ENCODE data around the gene ZNRF3. TPM values are rescaled to one million over a fixed set of nuclear protein-coding genes. Genes with fewer than 3 reads are reported as not detected.
"Not testable (repeated sequence)": the region's sequence is repeated elsewhere in the genome, so short reads cannot be mapped to it uniquely, and the experiment has no call there.

Gene ZNRF3
- 12.4 TPM for total RNA-seq

- peak; percentile 97 for DNase-seq
These were observed at the start of gene ZNRF3 for GRCh38 chr22:28882878-28883656. ZNRF3 (plus strand) TSS chr22:28883572; CDS start chr22:28883767, 195 bp downstream.

DNA sequence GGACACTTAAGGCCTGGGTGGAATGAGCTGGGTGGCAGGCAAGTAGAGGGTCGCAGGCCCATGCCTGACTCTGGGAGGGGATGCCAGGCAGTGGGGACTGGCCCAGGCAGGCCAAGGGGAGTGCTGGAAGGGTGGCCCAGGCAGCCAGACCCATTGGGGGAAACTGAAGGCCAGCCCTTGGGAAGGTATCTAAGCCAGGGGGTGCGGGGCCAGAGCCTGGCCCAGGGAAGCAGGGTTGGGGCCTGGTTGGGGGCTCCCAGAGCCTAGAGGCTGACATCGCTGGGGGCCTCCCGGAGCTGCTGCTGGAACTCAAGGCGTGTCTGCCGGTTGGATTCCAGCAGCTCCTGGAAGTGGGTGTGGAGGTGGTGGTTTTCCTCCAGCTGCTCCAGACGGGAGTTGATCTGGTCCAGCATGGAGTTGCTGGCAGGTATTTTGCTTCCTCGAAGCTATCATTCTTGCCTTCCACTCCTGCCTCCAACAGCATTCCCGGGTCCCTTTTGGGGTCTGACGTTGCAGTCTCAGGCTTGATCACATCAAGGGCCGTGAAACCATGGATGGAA, 47.7 kb upstream of the ZNRF3 start:
- DNase-seq, result no peak

DNA sequence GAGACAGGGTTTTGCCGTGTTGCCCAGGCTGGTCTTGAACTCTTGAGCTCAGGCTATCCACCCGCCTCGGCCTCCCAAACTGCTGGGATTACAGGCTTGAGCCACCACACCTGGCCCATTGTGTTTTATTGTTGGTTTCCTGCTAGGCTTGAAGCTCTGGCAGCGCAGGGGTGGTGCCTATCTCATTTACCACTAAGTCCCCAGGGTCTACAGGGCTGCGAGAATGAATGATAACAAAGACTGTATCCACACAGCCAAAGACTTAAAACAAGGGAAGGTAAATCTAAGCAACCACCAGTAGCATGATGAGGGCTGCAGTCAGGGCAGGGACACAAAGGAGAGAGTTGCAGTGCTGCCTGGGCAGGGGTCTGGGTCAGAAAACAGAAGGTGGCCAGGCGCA, 45.7 kb upstream of the ZNRF3 start:
- no peak for DNase-seq

- no peak for DNase-seq
These were observed 44.4 kb upstream of the ZNRF3 start for GRCh38 chr22:28838971-28839370.

DNA sequence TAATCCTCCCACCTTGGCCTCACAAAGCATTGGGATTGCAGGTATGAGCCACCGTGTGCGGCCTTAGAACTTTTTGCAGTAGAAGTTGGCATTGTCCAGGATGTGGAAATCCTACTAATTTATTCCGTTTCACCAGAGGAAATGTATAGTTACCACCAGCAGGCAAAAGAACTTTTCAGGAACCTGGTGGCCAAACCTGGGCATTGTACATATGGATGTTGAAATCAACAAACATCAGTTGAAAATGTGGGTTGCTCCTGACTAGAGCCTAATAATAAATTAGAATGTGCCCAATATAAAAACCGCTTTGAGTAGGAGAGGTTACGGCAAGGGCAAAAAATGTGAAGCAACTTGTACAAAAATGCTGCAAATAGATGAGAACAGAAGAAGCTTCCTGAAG, 42.3 kb upstream of the ZNRF3 start:
- no peak for DNase-seq

DNA sequence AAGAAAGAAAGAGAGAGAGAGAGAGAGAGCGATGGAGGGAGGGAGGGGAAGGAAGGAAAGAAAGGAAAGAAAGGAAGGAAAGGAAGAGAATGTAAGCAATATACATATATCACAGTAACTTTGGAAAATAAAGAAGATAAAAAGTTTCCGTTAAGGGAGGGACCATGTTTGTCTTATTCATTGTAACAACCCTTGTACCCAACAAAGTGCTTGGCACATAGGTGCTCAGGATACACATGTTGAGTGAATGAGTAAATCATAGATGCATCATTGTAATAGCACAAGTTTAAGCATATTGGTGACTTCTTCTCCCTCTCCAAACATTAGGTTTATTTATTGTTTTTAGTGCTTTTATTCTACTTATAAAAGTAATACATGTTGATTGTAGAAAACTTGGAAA, 39.7 kb upstream of the ZNRF3 start:
- no peak for DNase-seq

DNA sequence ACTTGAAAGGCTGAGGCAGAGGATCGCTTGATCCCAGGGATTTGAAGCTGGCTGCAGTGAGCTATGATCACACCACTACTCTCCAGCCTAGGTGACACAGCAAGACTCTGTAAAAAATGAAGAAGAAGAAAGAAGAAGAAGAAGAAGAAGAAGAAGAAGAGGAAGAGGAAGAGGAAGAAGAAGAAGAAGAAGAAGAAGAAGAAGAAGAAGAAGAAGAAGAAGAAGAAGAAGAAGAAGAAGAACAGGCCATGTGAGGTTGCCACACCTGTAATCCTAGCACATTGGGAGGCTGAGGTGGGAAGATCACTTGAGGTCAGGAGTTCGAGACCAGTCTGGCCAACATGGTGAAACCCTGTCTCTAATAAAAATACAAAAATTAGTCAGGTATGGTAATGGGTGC, 39.1 kb upstream of the ZNRF3 start:
- not testable (repeated sequence) for DNase-seq

- DNase-seq, result no peak
These were observed 36.4 kb upstream of the ZNRF3 start for GRCh38 chr22:28846994-28847393.

GRCh38 chr22:28855355-28856094, 27.8 kb upstream of the ZNRF3 start:
- peak; percentile 90 for DNase-seq

GRCh38 chr22:28856095-28856455, 27.3 kb upstream of the ZNRF3 start:
- DNase-seq, result no peak

GRCh38 chr22:28857288-28857687, 26.1 kb upstream of the ZNRF3 start:
- DNase-seq, result no peak

- DNase-seq, result no peak
These were observed 18.3 kb upstream of the ZNRF3 start for GRCh38 chr22:28864878-28865596.

DNA sequence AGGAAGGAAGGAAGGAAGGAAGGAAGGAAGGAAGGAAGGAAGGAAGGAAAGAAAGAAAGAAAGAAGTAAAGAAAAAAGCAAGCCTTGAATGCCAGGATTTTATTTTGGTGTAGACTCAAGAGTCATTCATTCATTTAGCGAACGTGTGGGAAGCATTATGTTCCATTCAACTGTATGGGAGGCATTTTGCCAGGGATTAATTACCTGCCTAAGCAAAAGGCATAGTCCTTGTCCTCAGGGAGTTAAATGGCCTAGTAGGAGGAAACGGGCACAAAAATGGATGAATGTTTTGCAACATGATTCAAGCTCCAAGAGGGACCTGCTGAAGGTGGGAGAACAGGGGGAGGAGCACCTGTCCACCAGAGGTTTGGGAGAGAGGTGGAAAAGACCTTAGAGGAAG, 16.2 kb upstream of the ZNRF3 start:
- no peak for DNase-seq

DNA sequence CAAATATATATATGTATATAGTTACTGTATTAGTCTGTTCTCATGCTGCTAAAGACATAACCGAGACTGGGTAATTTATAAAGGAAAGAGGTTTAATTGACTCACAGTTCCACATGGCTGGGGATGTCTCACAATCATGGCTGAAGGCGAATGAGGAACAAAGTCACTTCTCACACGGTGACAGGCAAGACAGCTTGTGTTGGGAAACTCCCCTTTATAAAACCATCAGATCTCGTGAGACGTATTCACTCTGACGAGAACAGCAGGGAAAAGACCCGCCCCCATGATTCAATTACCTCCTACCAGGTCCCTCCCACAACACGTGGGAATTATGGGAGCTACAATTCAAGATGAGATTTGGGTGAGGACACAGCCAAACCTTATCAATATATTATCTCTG, 15.0 kb upstream of the ZNRF3 start:
- DNase-seq, result not testable (repeated sequence)

- no peak for DNase-seq
These were observed 13.6 kb upstream of the ZNRF3 start for GRCh38 chr22:28869736-28870135.

DNA sequence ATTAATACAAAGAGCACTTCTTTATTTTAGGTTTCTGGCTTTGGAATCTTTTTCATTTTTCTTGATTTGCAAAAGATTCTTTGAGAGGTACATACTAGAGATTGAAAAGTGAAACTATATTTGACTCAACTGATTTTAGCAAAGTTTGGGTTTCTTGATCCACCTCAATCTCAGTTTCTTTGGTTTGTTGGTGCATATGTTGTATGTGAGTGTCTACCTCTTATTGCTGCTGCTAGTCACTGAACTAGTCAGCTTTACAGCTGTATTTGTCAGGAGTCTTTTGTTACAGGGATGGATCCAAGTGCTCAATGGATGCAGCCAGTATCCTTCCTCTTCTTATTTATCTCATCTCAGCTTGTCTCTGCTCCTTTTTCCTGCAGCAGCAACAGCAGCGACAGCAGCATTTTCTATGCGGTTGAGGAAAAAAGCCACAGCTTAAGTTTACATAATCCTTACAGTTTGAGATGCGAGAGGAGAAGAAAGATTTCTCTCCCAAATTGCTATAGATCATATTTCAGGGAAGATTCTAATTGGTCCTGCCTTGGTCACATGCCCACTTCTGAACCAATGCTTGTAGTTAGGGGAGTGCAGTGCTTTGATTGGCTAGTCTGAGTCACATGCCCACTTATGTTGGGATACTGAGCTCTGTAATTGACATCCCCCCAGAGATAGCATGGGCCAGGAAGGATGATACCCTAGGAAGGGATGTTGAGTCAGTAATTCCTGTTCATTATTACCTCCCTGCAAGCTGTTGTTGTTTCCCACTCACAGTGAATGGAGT, 10.0 kb upstream of the ZNRF3 start:
- DNase-seq, result no peak

GRCh38 chr22:28874061-28874460, 9.3 kb upstream of the ZNRF3 start:
- peak; percentile 29 for DNase-seq

DNA sequence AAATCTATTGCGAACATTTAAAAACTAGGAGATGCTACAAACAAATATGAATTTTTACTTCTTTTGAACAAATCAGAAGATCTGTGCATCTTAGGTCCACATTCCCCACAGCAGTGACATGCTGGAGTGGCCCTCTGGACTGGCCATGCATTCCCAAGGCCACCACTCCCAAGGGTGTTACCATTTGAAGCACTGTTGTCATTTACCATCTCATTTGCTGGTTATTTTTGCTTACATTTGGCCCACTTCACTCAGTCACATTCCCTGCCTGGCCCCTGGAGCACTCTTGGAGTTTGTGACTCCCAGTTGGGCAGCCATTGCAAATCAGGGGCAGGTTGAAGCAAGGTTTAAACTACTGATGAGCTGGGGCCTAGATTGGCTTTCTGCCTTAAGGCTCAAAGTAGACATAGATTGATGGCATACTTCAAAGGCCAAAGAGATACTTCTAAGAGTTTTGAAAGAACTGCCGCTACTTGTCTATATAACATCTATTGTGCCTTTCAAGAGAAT, 8.5 kb upstream of the ZNRF3 start:
- peak; percentile 35 for DNase-seq

DNA sequence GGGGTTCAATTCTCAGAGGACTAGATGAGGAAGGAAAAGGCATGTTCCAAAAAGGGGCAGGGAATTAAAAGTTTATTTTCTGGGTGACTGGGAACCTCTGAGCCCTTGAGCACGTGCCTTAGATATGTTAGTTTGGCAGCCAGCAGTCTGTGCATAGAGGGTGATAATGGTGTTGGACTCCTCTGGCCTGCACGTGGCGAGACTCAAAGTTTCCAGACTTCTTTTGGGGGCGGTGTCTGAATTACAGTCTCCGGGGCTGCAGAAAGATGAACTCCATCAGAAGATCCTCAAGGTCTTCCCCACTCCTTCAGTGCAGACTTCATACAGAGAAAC, 861 bp upstream of the ZNRF3 start:
- DNase-seq, result peak; percentile 72

DNA sequence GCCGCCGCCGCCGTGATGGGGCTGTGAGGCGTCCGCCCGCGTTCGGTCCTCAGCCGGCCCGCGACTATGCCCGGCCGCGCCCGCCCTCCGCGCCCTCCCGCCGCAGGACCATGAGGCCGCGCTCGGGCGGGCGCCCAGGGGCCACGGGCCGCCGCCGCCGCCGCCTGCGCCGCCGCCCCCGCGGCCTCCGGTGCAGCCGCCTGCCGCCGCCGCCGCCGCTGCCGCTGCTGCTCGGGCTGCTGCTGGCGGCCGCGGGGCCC, 215 bp downstream of the ZNRF3 start:
- DNase-seq, result no peak

GRCh38 chr22:28883917-28884746, 760 bp downstream of the ZNRF3 start:
- peak; percentile 45 for DNase-seq

Data from tongue (tissue), 2 donors.